ENCODE results near the gene FAM171A1. TPM values are rescaled to one million over a fixed set of nuclear protein-coding genes. Genes with fewer than 3 reads are reported as not detected.

FAM171A1 gene
- total and polyA plus RNA-seq, 4 donors = 3.4 to 23.5 (median 9.7) TPM

DNA sequence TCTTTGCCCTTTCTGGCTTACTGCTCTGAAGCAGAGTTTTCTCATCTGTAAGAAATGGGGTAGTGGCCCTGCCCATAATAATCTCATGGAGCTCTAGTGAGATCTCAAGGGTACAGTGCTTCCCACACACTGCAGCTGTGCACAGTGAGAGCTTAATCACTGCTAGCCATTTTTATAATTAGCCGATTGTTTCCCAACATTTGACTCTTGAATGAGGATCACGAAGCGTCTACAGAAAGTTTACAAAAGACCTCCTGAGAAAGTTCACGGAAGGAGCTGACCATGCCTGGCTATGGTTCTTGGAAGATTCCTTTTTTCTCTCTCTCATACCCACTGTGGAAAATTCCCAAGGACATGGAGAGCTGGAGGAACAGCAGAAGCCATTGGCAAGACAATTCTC, 70.4 kb downstream of the FAM171A1 start:
- TF ChIP-seq, protein P1, sequence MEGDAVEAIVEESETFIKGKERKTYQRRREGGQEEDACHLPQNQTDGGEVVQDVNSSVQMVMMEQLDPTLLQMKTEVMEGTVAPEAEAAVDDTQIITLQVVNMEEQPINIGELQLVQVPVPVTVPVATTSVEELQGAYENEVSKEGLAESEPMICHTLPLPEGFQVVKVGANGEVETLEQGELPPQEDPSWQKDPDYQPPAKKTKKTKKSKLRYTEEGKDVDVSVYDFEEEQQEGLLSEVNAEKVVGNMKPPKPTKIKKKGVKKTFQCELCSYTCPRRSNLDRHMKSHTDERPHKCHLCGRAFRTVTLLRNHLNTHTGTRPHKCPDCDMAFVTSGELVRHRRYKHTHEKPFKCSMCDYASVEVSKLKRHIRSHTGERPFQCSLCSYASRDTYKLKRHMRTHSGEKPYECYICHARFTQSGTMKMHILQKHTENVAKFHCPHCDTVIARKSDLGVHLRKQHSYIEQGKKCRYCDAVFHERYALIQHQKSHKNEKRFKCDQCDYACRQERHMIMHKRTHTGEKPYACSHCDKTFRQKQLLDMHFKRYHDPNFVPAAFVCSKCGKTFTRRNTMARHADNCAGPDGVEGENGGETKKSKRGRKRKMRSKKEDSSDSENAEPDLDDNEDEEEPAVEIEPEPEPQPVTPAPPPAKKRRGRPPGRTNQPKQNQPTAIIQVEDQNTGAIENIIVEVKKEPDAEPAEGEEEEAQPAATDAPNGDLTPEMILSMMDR (IDR thresholded peaks at IDR 0.05; ENCODE audit: control extremely low read depth, extremely low read depth) = no peak

DNA sequence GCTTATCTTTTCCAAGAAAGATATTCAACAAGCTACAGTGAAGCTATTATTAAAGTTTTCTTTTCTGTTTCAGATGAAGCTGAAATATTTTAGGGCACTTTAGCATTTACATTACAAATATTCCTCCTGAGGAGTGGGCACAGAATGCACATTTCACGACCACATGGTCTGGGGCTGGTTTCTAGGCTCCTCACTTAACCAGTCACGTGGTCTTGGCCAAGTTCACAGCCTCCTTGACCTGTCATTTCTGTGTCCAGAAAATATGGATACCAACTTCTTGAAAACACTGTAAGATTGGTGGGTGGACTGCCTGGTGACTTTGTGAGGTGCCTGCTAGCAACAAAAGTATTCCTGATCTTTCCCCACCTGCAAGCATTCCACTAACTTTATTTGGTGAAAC, 70.9 kb downstream of the FAM171A1 start:
- TF ChIP-seq, protein P1 (IDR thresholded peaks at IDR 0.05; ENCODE audit: control extremely low read depth, extremely low read depth) = no peak
- H3K4me3 ChIP-seq = no peak overlapping the region
- DNase-seq = no peak
- peaks cover 0 to 4% (median 0%) of the 10 kb centered on the region in 5 donors for H3K4me1 ChIP-seq (ENCODE audit: control insufficient read depth in 5 of 5, insufficient read depth in 5 of 5, low read length in 5 of 5)
- H3K27ac ChIP-seq (ENCODE audit: low read depth in 1 of 2, low read length in 1 of 2) = no peak overlapping the region
- H3K36me3 ChIP-seq (ENCODE audit: control insufficient read depth in 4 of 4, insufficient read depth in 4 of 4, low read length in 4 of 4) = no peaks in the 10 kb centered on the region
- 72 to 91% methylated on average over 2 of the region's 2 CpGs for WGBS, 2 donors
- H3K9ac ChIP-seq (ENCODE audit: insufficient read depth in 1 of 2, low read length in 2 of 2) = no peak overlapping the region
- no peak for ATAC-seq (ENCODE audit: insufficient read depth, low FRiP score)
- H3K9me3 ChIP-seq (ENCODE audit: control insufficient read depth in 4 of 4, insufficient read depth in 3 of 4, low read length in 3 of 4) = no peaks in the 10 kb centered on the region
- H3K27me3 ChIP-seq (ENCODE audit: control insufficient read depth in 3 of 3, insufficient read depth in 3 of 3, low read length in 2 of 3) = no peaks in the 10 kb centered on the region

More for the DNA sequence above, 70.4 kb downstream of the FAM171A1 start:
- Histone ChIP-seq H3K36me3 (ENCODE audit: control insufficient read depth in 4 of 4, insufficient read depth in 4 of 4, low read length in 4 of 4) (no peaks in the 10 kb centered on the region), H3K4me3 (no peak overlapping the region), H3K9ac (ENCODE audit: insufficient read depth in 1 of 2, low read length in 2 of 2) (no peak overlapping the region), H3K4me1 (ENCODE audit: control insufficient read depth in 5 of 5, insufficient read depth in 5 of 5, low read length in 5 of 5) (peaks cover 0 to 4% (median 0%) of the 10 kb centered on the region in 5 donors), H3K27me3 (ENCODE audit: control insufficient read depth in 3 of 3, insufficient read depth in 3 of 3, low read length in 2 of 3) (no peaks in the 10 kb centered on the region), H3K9me3 (ENCODE audit: control insufficient read depth in 4 of 4, insufficient read depth in 3 of 4, low read length in 3 of 4) (no peaks in the 10 kb centered on the region), H3K27ac (ENCODE audit: low read depth in 1 of 2, low read length in 1 of 2) (no peak overlapping the region)
- no peak for DNase-seq
- ATAC-seq (ENCODE audit: insufficient read depth, low FRiP score) = no peak
- WGBS, 2 donors = 81 to 89% methylated on average over 4 of the region's 4 CpGs

DNA sequence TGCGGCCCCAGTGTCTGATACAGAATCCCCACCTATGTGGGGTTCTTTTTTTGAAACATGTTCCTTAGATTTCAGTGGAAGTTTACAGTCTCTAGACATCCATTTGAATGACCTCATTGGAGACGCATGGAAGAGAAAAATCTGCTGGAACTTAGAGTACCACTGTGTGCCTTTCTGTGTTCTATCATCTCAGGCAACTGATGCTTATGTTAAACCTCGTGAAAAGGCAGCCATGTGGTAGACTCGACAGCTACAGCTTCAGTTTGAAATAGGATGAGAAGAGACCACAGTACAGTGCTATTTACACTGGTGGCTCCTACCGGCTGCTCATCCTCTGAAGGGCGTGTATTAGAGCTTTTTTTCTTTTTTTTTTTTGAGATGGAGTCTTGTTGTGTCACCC, 74.4 kb downstream of the FAM171A1 start:
- Histone ChIP-seq H3K27me3 (ENCODE audit: control insufficient read depth in 3 of 3, insufficient read depth in 3 of 3, low read length in 2 of 3) (no peaks in the 10 kb centered on the region), H3K9ac (ENCODE audit: insufficient read depth in 1 of 2, low read length in 2 of 2) (no peak overlapping the region), H3K27ac (ENCODE audit: low read depth in 1 of 2, low read length in 1 of 2) (no peak overlapping the region), H3K36me3 (ENCODE audit: control insufficient read depth in 4 of 4, insufficient read depth in 4 of 4, low read length in 4 of 4) (no peaks in the 10 kb centered on the region), H3K4me3 (no peak overlapping the region), H3K9me3 (ENCODE audit: control insufficient read depth in 4 of 4, insufficient read depth in 3 of 4, low read length in 3 of 4) (no peaks in the 10 kb centered on the region), H3K4me1 (ENCODE audit: control insufficient read depth in 5 of 5, insufficient read depth in 5 of 5, low read length in 5 of 5) (peaks cover 0 to 9% (median 2%) of the 10 kb centered on the region in 5 donors)
- TF ChIP-seq, protein P1 (IDR thresholded peaks at IDR 0.05; ENCODE audit: control extremely low read depth, extremely low read depth) = no peak
- DNase-seq (no peak), ATAC-seq (ENCODE audit: insufficient read depth, low FRiP score) (no peak)
- WGBS, 2 donors = 73 to 75% methylated on average over 6 of the region's 6 CpGs

All from lung (tissue), 12 donors.